Ishikawa (cell line): Measurements from ENCODE around the gene CHPF.

Experiments used
- CEBPB ChIP-seq: IDR thresholded peaks from 2 replicates; pipeline ENCODE4 v1.6.1; 2012
- CREB1 ChIP-seq: IDR thresholded peaks from 2 replicates; pipeline ENCODE4 v1.6.1; 2012; ENCODE audit warnings: low read depth
- EGR1 ChIP-seq: IDR thresholded peaks from 2 replicates; pipeline ENCODE4 v1.6.1; 2012
- EP300 ChIP-seq: IDR thresholded peaks from 2 replicates; pipeline ENCODE4 v1.6.1; 2012; ENCODE audit warnings: borderline replicate concordance
- FOXM1 ChIP-seq: IDR thresholded peaks from 2 replicates; pipeline ENCODE4 v1.6.1; 2012; ENCODE audit warnings: low read depth, borderline replicate concordance
- NFIC ChIP-seq: IDR thresholded peaks from 2 replicates; pipeline ENCODE4 v1.6.1; 2012
- RAD21 ChIP-seq: IDR thresholded peaks from 2 replicates; pipeline ENCODE4 v1.6.1; 2012; ENCODE audit warnings: low read depth
- REST ChIP-seq: IDR thresholded peaks from 2 replicates; pipeline ENCODE4 v1.6.1; 2012; ENCODE audit warnings: low read depth, mild to moderate bottlenecking
- TAF1 ChIP-seq: IDR thresholded peaks from 2 replicates; pipeline ENCODE4 v1.6.1; 2012; ENCODE audit warnings: low read depth, mild to moderate bottlenecking
- TCF12 ChIP-seq: IDR thresholded peaks from 2 replicates; pipeline ENCODE4 v1.6.1; 2012; ENCODE audit warnings: low read depth
- TEAD4 ChIP-seq: IDR thresholded peaks from 2 replicates; pipeline ENCODE4 v1.6.1; 2012
- YY1 ChIP-seq: IDR thresholded peaks from 2 replicates; pipeline ENCODE4 v1.6.1; 2012; ENCODE audit warnings: low read depth
- ZBTB7A ChIP-seq: IDR thresholded peaks from 2 replicates; pipeline ENCODE4 v1.6.1; 2012; ENCODE audit warnings: low read depth
- TF ChIP-seq, protein P1 (sequence below): IDR thresholded peaks from 2 replicates; pipeline ENCODE4 v1.6.1; 2012
- TF ChIP-seq, protein P2 (sequence below): IDR thresholded peaks from 2 replicates; pipeline ENCODE4 v1.6.1; 2012

The CHPF gene

DNA sequence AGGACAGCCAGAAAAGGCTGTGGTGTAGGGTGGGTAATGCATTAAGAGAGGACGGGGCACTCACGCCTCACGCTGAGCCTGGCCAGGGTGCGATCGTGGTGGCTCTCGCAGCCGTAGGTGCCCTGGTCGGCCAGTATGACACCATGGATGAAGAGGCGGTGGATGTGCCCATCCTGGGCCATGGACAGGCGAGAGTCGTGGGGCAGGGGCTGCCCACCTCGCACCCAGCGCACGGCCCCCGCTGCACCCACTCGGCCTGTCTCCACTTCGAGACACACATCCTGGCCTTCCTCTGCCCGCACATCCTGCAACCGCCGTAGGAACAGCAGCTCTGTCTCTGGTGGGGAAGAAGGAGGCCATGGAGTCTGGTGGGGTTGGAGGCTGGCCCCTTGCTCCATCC, 12.3 kb upstream of the CHPF start:
- TF ChIP-seq EP300: no peak
- TF ChIP-seq CEBPB: no peak
- TF ChIP-seq TCF12: no peak
- TF ChIP-seq YY1: no peak
- TF ChIP-seq, protein P1, sequence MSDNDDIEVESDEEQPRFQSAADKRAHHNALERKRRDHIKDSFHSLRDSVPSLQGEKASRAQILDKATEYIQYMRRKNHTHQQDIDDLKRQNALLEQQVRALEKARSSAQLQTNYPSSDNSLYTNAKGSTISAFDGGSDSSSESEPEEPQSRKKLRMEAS: no peak
- no peak for TF ChIP-seq CREB1
- no peak for TF ChIP-seq ZBTB7A
- TF ChIP-seq EGR1: no peak

DNA sequence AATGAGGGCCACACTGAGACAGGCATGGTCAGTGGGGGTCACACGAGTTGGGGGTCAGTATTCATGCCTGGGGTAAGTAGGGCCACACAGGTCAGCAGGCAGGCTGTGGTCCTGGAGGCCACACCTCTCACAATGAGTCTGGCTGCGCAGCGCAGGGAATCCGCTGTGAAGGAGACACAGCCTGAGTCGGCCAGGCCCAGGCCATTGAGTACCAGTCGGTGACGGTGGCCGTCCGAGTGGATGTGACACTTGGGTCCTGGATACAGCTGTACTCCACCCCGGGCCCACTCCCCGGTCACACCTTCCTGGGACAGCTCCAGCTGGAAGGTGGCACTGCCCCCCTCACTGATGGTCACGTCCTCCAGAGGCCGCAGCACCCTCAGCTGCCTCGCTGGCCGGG, 10.7 kb upstream of the CHPF start:
- no peak for TF ChIP-seq YY1
- no peak for TF ChIP-seq RAD21
- no peak for TF ChIP-seq TAF1
- TF ChIP-seq FOXM1: no peak
- TF ChIP-seq CEBPB: no peak
- no peak for TF ChIP-seq EP300
- TF ChIP-seq, protein P2, sequence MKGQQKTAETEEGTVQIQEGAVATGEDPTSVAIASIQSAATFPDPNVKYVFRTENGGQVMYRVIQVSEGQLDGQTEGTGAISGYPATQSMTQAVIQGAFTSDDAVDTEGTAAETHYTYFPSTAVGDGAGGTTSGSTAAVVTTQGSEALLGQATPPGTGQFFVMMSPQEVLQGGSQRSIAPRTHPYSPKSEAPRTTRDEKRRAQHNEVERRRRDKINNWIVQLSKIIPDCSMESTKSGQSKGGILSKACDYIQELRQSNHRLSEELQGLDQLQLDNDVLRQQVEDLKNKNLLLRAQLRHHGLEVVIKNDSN: no peak
- TF ChIP-seq ZBTB7A: no peak
- TF ChIP-seq EGR1: no peak
- no peak for TF ChIP-seq NFIC
- no peak for TF ChIP-seq CREB1
- TF ChIP-seq TCF12: no peak
- TF ChIP-seq REST: no peak
- no peak for TF ChIP-seq TEAD4
- TF ChIP-seq, protein P1: no peak

GRCh38 chr2:219553463-219553963, 9.9 kb upstream of the CHPF start:
- TF ChIP-seq REST: no peak

DNA sequence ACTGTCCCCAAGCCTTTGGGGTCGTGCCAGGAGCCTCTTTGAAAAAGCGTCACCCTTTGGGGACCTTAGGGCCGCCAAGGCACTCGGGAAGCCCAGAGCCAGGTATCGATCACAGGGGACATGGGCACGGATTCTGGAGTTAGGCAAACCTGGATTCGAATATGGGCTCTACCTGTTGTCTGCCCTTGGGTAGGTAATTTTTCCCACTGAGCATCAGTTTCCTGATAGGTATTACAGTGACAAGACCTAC, 9.5 kb upstream of the CHPF start:
- TF ChIP-seq ZBTB7A: no peak
- no peak for TF ChIP-seq CEBPB
- TF ChIP-seq TCF12: no peak
- TF ChIP-seq FOXM1: no peak
- TF ChIP-seq, protein P2: no peak
- TF ChIP-seq, protein P1: no peak
- no peak for TF ChIP-seq TAF1
- TF ChIP-seq RAD21: no peak
- no peak for TF ChIP-seq EP300
- no peak for TF ChIP-seq NFIC
- TF ChIP-seq CREB1: no peak
- no peak for TF ChIP-seq TEAD4
- TF ChIP-seq YY1: no peak
- TF ChIP-seq EGR1: no peak
- TF ChIP-seq REST: no peak
